ENCODE data around the gene ADCK2.
A peak's percentile ranks its signal among the peaks of the same experiment; 100 is the strongest.

The ADCK2 gene

GRCh38 chr7:140645166-140645900 is 27.4 kb upstream of the ADCK2 start:
- TF ChIP-seq PAX5 (IDR thresholded peaks at IDR 0.05; ENCODE audit: insufficient read depth, low read length, severe bottlenecking) (no peak), POLR2A (IDR thresholded peaks at IDR 0.05; ENCODE audit: low read depth, low read length) (no peak), TAF1 (IDR thresholded peaks at IDR 0.05; ENCODE audit: low read depth, low read length) (no peak), SPI1 (IDR thresholded peaks at IDR 0.05; ENCODE audit: low read depth, low read length) (no peak), POU2F2 (IDR thresholded peaks at IDR 0.05; ENCODE audit: low read depth, low read length) (no peak), POLR2AphosphoS5 (IDR thresholded peaks at IDR 0.05; ENCODE audit: low read depth, low read length) (no peak)
- DNase-seq (ENCODE audit: insufficient read length, low spot score) (no peak), FAIRE-seq (no peak)

- TF ChIP-seq SPI1 (IDR thresholded peaks at IDR 0.05; ENCODE audit: low read depth, low read length) (no peak), PAX5 (IDR thresholded peaks at IDR 0.05; ENCODE audit: insufficient read depth, low read length, severe bottlenecking) (peak; percentile 20)
- no peak for FAIRE-seq
- DNase-seq (ENCODE audit: insufficient read length, low spot score) = no peak
Observed at GRCh38 chr7:140646931-140647647, 25.7 kb upstream of the ADCK2 start.

GRCh38 chr7:140649556-140650205 is 23.1 kb upstream of the ADCK2 start:
- TF ChIP-seq SPI1 (IDR thresholded peaks at IDR 0.05; ENCODE audit: low read depth, low read length) (no peak), TAF1 (IDR thresholded peaks at IDR 0.05; ENCODE audit: low read depth, low read length) (no peak), PAX5 (IDR thresholded peaks at IDR 0.05; ENCODE audit: insufficient read depth, low read length, severe bottlenecking) (no peak), POLR2AphosphoS5 (IDR thresholded peaks at IDR 0.05; ENCODE audit: low read depth, low read length) (no peak)
- FAIRE-seq (no peak), DNase-seq (ENCODE audit: insufficient read length, low spot score) (no peak)

- TF ChIP-seq POLR2A (IDR thresholded peaks at IDR 0.05; ENCODE audit: low read depth, low read length) = no peak
- TF ChIP-seq POLR2AphosphoS5 (IDR thresholded peaks at IDR 0.05; ENCODE audit: low read depth, low read length) = no peak
- no peak for TF ChIP-seq SPI1 (IDR thresholded peaks at IDR 0.05; ENCODE audit: low read depth, low read length)
- no peak for TF ChIP-seq POU2F2 (IDR thresholded peaks at IDR 0.05; ENCODE audit: low read depth, low read length)
- TF ChIP-seq TAF1 (IDR thresholded peaks at IDR 0.05; ENCODE audit: low read depth, low read length) = no peak
- TF ChIP-seq PAX5 (IDR thresholded peaks at IDR 0.05; ENCODE audit: insufficient read depth, low read length, severe bottlenecking) = no peak
- FAIRE-seq (no peak), DNase-seq (ENCODE audit: insufficient read length, low spot score) (no peak)
Observed at GRCh38 chr7:140650367-140650766, 22.4 kb upstream of the ADCK2 start.

GRCh38 chr7:140653319-140654108 is 19.2 kb upstream of the ADCK2 start:
- TF ChIP-seq SPI1 (IDR thresholded peaks at IDR 0.05; ENCODE audit: low read depth, low read length) (no peak), POLR2A (IDR thresholded peaks at IDR 0.05; ENCODE audit: low read depth, low read length) (no peak), POU2F2 (IDR thresholded peaks at IDR 0.05; ENCODE audit: low read depth, low read length) (no peak), PAX5 (IDR thresholded peaks at IDR 0.05; ENCODE audit: insufficient read depth, low read length, severe bottlenecking) (no peak), TAF1 (IDR thresholded peaks at IDR 0.05; ENCODE audit: low read depth, low read length) (no peak), POLR2AphosphoS5 (IDR thresholded peaks at IDR 0.05; ENCODE audit: low read depth, low read length) (no peak)

GRCh38 chr7:140654109-140654387 is 18.7 kb upstream of the ADCK2 start:
- FAIRE-seq (no peak), DNase-seq (ENCODE audit: insufficient read length, low spot score) (no peak)
- TF ChIP-seq POLR2AphosphoS5 (IDR thresholded peaks at IDR 0.05; ENCODE audit: low read depth, low read length) (no peak), SPI1 (IDR thresholded peaks at IDR 0.05; ENCODE audit: low read depth, low read length) (no peak), PAX5 (IDR thresholded peaks at IDR 0.05; ENCODE audit: insufficient read depth, low read length, severe bottlenecking) (no peak), TAF1 (IDR thresholded peaks at IDR 0.05; ENCODE audit: low read depth, low read length) (no peak), POU2F2 (IDR thresholded peaks at IDR 0.05; ENCODE audit: low read depth, low read length) (no peak), POLR2A (IDR thresholded peaks at IDR 0.05; ENCODE audit: low read depth, low read length) (no peak)

More at GRCh38 chr7:140653319-140654108, 19.2 kb upstream of the ADCK2 start:
- FAIRE-seq (no peak), DNase-seq (ENCODE audit: insufficient read length, low spot score) (no peak)

GRCh38 chr7:140654661-140655060 is 18.1 kb upstream of the ADCK2 start:
- FAIRE-seq (no peak), DNase-seq (ENCODE audit: insufficient read length, low spot score) (no peak)
- no peak for TF ChIP-seq SPI1 (IDR thresholded peaks at IDR 0.05; ENCODE audit: low read depth, low read length)
- no peak for TF ChIP-seq POU2F2 (IDR thresholded peaks at IDR 0.05; ENCODE audit: low read depth, low read length)
- TF ChIP-seq POLR2AphosphoS5 (IDR thresholded peaks at IDR 0.05; ENCODE audit: low read depth, low read length) = no peak

GRCh38 chr7:140655511-140656408 is 17.0 kb upstream of the ADCK2 start:
- FAIRE-seq (no peak), DNase-seq (ENCODE audit: insufficient read length, low spot score) (no peak)
- TF ChIP-seq POU2F2 (IDR thresholded peaks at IDR 0.05; ENCODE audit: low read depth, low read length) (no peak), TAF1 (IDR thresholded peaks at IDR 0.05; ENCODE audit: low read depth, low read length) (no peak)

All from GM12891 (cell line).